Stimulated activated CD8-positive, alpha-beta memory T cell treated with anti-CD3 and anti-CD28 coated beads, Interleukin-2, amount 100 ng/mL, for 1 hour (primary cell): ENCODE measurements around the gene PRKCZ.
A peak's percentile ranks its signal among the peaks of the same experiment; 100 is the strongest.

Source experiments
- DNase-seq, 2 donors: peaks; one replicate each; pipeline ENCODE4 v3.0.0-alpha.2; 2020; ENCODE audit warnings: low read depth in 2 of 2

Gene PRKCZ

GRCh38 chr1:2024887-2025286 lies 25.3 kb upstream of the PRKCZ start:
- no peak for DNase-seq

DNA sequence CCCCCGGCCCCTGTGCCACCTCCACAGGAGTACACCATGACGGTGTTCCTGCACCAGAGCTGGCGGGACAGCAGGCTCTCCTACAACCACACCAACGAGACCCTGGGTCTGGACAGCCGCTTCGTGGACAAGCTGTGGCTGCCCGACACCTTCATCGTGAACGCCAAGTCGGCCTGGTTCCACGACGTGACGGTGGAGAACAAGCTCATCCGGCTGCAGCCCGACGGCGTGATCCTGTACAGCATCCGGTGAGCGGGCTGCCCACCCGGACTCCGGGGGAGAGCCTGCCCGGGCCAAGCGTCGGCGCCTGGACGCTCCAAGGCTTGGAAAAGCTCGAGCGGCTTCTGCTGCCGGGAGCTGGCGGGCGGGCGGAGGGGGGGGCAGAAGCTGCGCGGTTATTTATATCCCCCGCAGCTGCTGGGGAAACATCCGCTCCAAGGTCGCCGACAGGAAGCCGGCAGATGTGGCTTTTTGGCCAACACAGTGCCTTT lies 24.7 kb upstream of the PRKCZ start:
- no peak for DNase-seq

DNA sequence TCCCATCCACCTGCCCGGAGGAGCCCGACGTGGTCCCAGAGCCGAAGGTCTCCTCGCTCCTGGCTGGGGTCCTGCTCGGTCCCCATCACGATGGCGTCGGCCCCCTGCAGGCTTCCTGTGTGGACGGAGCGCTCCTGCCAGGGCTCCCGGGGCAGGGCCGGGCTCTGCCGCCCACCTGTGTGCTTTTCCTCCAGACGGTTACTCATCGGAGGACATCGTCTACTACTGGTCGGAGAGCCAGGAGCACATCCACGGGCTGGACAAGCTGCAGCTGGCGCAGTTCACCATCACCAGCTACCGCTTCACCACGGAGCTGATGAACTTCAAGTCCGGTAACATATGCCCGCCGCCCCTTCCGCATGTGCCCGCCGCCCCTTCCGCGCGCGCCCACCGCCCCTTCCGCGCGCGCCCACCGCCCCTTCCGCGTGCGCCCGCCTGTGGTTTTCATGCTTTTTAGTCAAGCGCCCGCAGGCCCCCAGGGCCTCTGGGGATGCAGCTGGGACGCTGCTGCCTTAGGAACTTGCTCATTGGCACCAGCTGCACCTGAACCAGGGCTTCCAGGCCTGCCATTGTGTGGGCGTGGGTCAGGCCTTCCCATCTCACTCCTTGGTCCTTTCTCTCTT lies 22.1 kb upstream of the PRKCZ start:
- DNase-seq = no peak

- DNase-seq = no peak
Measured at GRCh38 chr1:2028870-2029560, 21.2 kb upstream of the PRKCZ start.

DNA sequence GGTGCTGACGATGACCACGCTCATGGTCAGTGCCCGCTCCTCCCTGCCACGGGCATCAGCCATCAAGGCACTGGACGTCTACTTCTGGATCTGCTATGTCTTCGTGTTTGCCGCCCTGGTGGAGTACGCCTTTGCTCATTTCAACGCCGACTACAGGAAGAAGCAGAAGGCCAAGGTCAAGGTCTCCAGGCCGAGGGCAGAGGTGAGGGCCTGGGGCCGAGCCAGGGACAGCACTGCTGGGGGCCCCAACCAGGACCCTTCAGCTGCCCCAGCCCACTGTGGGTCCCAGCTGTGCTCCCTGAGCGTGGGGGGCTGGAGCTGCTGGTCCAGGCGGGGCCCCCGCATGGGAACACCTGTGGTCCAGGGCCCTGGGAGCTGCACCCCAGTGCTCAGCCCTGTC lies 20.6 kb upstream of the PRKCZ start:
- no peak for DNase-seq

DNA sequence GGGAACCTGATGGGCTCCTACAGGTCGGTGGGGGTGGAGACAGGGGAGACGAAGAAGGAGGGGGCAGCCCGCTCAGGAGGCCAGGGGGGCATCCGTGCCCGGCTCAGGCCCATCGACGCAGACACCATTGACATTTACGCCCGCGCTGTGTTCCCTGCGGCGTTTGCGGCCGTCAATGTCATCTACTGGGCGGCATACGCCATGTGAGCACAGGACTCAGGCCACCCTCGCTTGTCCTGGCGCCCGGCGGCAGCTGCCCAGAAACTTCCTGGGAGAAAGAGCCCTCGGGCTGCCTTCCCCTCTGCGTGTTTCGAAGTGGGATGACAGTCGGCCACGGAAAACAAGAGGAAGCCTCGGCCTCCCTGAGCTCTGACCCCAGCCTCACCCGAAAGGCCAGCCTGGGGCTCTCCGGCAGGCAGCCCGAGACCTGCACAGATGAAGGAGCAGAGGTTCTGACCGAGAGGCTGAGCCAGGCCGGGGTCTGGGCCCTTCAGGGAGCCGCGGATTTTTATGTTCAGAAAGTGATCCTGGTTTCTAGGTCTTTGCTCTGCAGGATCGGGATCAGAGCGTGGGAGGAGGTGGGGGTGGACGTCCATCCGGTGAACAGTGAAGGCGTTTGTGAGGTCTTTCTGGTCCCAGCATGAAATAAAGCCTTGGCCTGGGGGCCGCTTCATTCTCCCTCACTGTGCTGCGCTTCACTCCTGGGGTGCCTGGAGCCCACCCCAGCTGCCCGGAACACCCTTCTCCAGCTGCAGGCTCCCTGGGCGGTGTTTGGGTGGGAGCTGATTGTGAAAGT lies 19.9 kb upstream of the PRKCZ start:
- no peak for DNase-seq

DNA sequence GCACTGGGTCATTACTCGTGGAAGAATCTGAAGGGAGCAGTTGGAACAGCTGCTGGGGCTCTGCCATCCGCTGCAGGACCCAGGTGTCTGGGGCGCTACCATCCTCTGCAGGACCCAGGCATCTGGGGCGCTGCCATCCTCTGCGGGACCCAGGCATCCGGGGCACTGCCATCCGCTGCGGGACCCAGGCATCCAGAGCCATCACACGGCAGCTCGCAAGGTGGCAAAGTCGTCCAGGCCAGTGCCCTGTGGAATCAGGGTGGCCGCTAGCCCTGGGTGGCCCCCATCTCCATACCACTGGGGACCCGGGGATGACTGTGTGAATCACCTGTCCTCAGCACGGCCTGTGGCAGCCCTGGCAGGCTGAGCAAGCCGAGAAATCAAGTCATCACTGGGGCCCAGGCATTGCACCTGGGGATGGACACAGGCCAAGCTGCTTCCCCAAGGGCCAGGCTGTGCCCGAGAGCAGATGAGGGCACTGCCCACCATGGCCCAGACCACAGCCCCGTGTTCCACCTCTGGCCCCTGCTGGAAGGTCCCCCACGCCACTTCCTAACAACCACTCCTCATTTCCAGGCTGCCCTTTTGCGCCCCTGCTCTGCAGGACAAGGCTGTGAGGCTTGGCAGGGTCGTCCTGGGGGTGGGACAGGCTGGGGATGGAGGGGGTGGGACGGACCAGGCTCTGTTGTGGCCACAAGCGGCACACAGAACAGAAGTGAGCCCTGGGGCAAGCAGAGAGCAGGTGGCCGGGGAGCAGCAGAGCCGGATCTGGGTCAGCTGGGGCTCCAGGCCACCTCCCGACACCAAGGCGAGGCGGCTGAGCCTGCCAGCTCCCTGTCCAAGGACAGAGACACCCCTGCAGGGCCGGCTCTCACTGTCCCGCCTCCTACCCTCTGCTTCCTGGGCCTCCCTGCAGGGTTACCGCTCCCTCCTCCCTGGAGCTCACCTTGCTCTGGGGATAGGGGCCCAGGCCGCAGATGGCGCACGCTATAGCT lies 18.4 kb upstream of the PRKCZ start:
- no peak for DNase-seq

GRCh38 chr1:2032737-2033136 lies 17.5 kb upstream of the PRKCZ start:
- DNase-seq = no peak

- no peak for DNase-seq
Measured at GRCh38 chr1:2033165-2033564, 17.0 kb upstream of the PRKCZ start.

DNA sequence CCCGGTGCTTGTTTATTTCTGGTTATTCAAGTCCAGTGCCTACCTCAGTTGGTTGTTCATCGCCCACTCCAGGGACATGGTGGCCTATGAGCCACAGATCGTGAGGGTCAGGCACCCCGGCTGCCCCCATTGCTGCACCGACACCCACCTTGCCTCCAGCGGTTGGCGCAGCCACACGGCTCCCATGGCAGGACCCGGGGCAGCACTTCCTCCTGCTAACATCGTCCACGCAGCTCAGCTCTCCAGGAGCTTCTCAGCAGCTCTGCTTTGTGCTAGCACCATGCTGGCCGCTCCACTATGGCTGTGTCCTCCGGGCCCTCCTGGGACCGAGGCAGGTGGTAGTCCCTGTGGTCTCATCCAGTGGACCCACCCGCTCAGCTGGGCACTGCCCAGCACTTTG lies 13.9 kb upstream of the PRKCZ start:
- DNase-seq = no peak

DNA sequence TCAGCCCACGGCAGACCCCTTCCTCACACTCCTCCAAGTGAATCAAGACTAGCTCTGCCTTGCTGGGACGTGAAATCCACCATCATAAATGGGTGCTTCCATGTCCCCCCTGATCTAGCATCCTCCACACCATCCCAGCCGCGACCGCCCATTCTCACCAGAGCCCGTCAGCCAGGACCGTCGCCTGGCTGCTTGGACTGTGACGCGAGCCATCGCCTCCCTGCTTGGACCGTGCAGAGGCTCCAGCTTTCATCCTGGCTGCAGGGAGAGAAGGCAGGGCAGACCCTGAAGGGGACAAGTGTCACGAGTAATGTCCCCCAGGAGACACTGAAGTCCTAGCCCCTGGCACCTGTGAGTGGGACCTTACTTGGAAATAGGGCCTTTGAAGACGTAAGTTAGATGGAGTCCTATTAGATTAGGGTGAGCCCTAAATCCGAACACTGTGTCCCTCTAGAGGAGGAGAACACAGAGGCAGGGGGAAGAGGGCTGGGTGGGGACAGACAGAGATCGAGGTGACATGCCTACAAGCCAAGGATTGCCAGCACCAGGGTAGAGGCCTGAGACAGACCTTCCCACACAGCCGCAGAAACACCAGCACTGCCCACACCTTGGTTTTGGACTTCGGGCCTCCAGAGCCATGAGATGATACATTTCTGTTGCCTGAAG lies 12.8 kb upstream of the PRKCZ start:
- no peak for DNase-seq

GRCh38 chr1:2038229-2038628 lies 12.0 kb upstream of the PRKCZ start:
- no peak for DNase-seq

GRCh38 chr1:2039251-2039650 lies 11.0 kb upstream of the PRKCZ start:
- DNase-seq = no peak

- no peak for DNase-seq
Measured at GRCh38 chr1:2041305-2041704, 8.9 kb upstream of the PRKCZ start.

GRCh38 chr1:2041887-2042286 lies 8.3 kb upstream of the PRKCZ start:
- DNase-seq = no peak

GRCh38 chr1:2042830-2043773 lies 7.1 kb upstream of the PRKCZ start:
- DNase-seq = no peak

DNA sequence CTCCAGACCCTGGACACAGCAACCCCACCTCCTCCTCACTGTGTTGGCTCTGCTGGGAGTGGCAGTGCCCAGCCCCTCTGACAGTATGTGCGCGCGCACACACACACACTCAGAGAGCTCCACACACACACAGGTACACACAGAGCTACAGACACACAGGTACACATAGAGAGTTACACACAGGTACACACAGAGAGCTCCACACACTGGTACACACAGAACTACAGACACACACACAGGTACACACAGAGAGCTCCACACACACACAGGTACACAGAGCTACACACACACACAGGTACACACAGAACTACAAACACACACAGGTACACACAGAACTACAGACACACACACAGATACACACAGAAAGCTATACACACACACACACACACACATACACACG lies 6.3 kb upstream of the PRKCZ start:
- DNase-seq = no peak

DNA sequence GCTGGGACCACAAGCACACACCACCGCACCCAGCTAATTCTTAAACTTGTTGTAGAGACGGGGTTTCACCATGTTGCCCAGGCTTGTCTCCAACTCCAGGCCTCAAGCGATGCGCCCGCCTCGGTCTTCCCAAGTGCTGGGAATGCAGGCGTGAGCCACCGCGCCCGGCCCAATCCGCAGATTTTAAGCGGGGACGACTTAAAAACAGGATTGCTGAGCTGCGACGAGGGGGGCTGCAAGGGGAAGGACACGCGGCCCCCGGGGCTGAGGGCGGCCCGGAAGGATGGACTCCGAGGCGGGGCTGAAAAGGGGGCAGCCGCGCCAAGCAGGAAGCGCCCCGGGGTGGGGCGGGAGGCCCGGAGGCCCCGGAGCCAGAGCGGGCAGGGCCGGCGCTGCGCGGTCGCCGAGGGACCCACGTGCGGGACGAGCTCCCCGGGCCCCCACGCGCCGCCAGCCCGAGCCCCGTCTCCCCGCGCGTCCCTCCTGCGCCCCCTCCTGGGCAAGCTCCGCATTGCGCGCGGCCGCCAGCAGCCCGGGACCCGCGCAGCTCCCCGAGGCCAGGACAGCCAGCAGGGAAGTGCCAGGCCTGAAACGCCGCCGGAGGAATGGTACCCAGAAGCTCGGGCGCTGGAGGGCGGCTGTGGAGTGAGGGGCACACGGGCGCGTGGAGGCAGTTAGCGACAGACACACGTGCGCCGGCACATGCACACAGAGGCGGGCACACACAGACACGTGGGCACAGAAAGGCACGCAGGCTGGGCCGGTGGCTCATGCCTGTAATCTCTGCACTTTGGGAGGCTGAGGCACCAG lies 5.5 kb upstream of the PRKCZ start:
- DNase-seq = peak; percentile 56 to 68
